PFSK-1 (cell line): ENCODE results near the gene TRPC6.

Experiments
- FOXP2 ChIP-seq: optimal IDR thresholded peaks from 2 replicates; pipeline ENCODE3; 2011; ENCODE audit warnings: borderline replicate concordance, control low read depth, inconsistent platforms; ENCODE audit not compliant: insufficient read depth; ENCODE audit errors: extremely low read length, extremely low read depth
- POLR2AphosphoS5 ChIP-seq: IDR thresholded peaks from 2 replicates; pipeline ENCODE4 v1.6.1; 2012; ENCODE audit warnings: low read depth, mild to moderate bottlenecking, control low read depth, low read length, moderate library complexity
- REST ChIP-seq, 2 experiments: IDR thresholded peaks; 2 replicates each; pipeline versions ENCODE4 v1.6.1 to v1.8.0; 2011 to 2012; ENCODE audit warnings: low read depth in 2 of 2, low read length in 2 of 2, control low read depth in 1 of 2, inconsistent platforms in 1 of 2, mild to moderate bottlenecking in 1 of 2, moderate library complexity in 1 of 2; ENCODE audit not compliant: insufficient read depth in 1 of 2
- SIN3A ChIP-seq: IDR thresholded peaks from 2 replicates; pipeline ENCODE4 v1.6.1; 2012; ENCODE audit warnings: mild to moderate bottlenecking, low read length, moderate library complexity, borderline replicate concordance; ENCODE audit not compliant: insufficient read depth
- TAF1 ChIP-seq: IDR thresholded peaks from 2 replicates; pipeline ENCODE4 v1.6.1; 2012; ENCODE audit warnings: low read length, control low read depth, borderline replicate concordance; ENCODE audit not compliant: insufficient read depth

The TRPC6 gene

GRCh38 chr11:101510591-101510990 lies 73.2 kb downstream of the TRPC6 start:
- TF ChIP-seq FOXP2 (no peak), REST (IDR thresholded peaks at IDR 0.05; ENCODE audit: insufficient read depth in 1 of 2, low read depth in 2 of 2, low read length in 2 of 2) (no peak), SIN3A (no peak), POLR2AphosphoS5 (no peak), TAF1 (no peak)

- TF ChIP-seq REST (IDR thresholded peaks at IDR 0.05; ENCODE audit: insufficient read depth in 1 of 2, low read depth in 2 of 2, low read length in 2 of 2) (no peak), TAF1 (no peak), SIN3A (no peak), POLR2AphosphoS5 (no peak), FOXP2 (no peak)
These were observed 73.9 kb downstream of the TRPC6 start for GRCh38 chr11:101509922-101510321.

- TF ChIP-seq FOXP2 (no peak), SIN3A (no peak), POLR2AphosphoS5 (no peak), REST (IDR thresholded peaks at IDR 0.05; ENCODE audit: insufficient read depth in 1 of 2, low read depth in 2 of 2, low read length in 2 of 2) (no peak), TAF1 (no peak)
These were observed 75.4 kb downstream of the TRPC6 start for GRCh38 chr11:101508370-101508769.

- TF ChIP-seq POLR2AphosphoS5 (no peak), FOXP2 (no peak), REST (IDR thresholded peaks at IDR 0.05; ENCODE audit: insufficient read depth in 1 of 2, low read depth in 2 of 2, low read length in 2 of 2) (no peak), TAF1 (no peak), SIN3A (no peak)
These were observed 84.9 kb downstream of the TRPC6 start for GRCh38 chr11:101498891-101499290.

- no peak for TF ChIP-seq SIN3A
- TF ChIP-seq REST (IDR thresholded peaks at IDR 0.05; ENCODE audit: insufficient read depth in 1 of 2, low read depth in 2 of 2, low read length in 2 of 2) = no peak
- TF ChIP-seq POLR2AphosphoS5 = no peak
- no peak for TF ChIP-seq TAF1
- no peak for TF ChIP-seq FOXP2
These were observed 86.5 kb downstream of the TRPC6 start for GRCh38 chr11:101497291-101497690.
